GM12872 (cell line): ENCODE data around the gene CBL.

Source experiments
- CTCF ChIP-seq: IDR thresholded peaks from 3 replicates; pipeline ENCODE4 v1.5.1; 2011; ENCODE audit warnings: low read depth, mild to moderate bottlenecking, low read length, moderate library complexity; ENCODE audit not compliant: insufficient read depth

CBL gene

GRCh38 chr11:119338965-119339588 is 132.9 kb downstream of the CBL start:
- no peak for TF ChIP-seq CTCF

- peak; percentile 74 for TF ChIP-seq CTCF
Measured at GRCh38 chr11:119339589-119340334, 133.6 kb downstream of the CBL start.

- no peak for TF ChIP-seq CTCF
Measured at GRCh38 chr11:119340335-119341221, 134.4 kb downstream of the CBL start, which contains the start of gene C1QTNF5. C1QTNF5 (minus strand) TSS chr11:119340883; CDS start chr11:119340397, 486 bp downstream.

GRCh38 chr11:119341222-119342022 is 135.3 kb downstream of the CBL start:
- no peak for TF ChIP-seq CTCF

GRCh38 chr11:119342023-119342300 is 135.8 kb downstream of the CBL start:
- TF ChIP-seq CTCF = no peak

- TF ChIP-seq CTCF = no peak
Measured at GRCh38 chr11:119342362-119343130, 136.4 kb downstream of the CBL start.
